ENCODE results near the gene GPX4. TPM values are rescaled to one million over a fixed set of nuclear protein-coding genes. Genes with fewer than 3 reads are reported as not detected.

Gene GPX4
- total RNA-seq, 1 donor from 2014 or later: 354 TPM

DNA sequence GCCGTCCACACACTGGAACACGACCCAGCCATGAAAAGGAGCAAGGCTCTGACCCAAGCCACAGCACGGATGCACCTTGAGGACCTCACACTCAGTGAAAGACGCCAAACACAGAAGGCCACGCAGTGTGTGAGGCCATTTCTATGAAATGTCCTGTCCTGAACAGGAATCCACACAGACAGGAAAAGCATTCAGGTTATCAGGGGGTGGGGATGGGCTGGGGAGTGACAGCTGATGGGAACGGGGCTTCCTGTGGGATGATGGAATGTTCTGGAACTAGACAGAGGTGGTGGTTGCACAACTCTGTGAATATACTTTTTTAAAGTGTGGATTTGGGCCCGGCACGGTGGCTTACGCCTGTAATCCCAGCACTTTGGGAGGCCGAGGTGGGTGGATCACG is 30.6 kb downstream of the GPX4 start:
- TF ChIP-seq, protein P1, sequence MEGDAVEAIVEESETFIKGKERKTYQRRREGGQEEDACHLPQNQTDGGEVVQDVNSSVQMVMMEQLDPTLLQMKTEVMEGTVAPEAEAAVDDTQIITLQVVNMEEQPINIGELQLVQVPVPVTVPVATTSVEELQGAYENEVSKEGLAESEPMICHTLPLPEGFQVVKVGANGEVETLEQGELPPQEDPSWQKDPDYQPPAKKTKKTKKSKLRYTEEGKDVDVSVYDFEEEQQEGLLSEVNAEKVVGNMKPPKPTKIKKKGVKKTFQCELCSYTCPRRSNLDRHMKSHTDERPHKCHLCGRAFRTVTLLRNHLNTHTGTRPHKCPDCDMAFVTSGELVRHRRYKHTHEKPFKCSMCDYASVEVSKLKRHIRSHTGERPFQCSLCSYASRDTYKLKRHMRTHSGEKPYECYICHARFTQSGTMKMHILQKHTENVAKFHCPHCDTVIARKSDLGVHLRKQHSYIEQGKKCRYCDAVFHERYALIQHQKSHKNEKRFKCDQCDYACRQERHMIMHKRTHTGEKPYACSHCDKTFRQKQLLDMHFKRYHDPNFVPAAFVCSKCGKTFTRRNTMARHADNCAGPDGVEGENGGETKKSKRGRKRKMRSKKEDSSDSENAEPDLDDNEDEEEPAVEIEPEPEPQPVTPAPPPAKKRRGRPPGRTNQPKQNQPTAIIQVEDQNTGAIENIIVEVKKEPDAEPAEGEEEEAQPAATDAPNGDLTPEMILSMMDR (IDR thresholded peaks at IDR 0.05): no peak
- no peaks in the 10 kb centered on the region for H3K9me3 Mint-ChIP-seq (ENCODE audit: unreplicated experiment)
- H3K27me3 Mint-ChIP-seq (ENCODE audit: unreplicated experiment): no peaks in the 10 kb centered on the region
- H3K4me3 Mint-ChIP-seq (ENCODE audit: unreplicated experiment): no peak overlapping the region
- no peak for DNase-seq (ENCODE audit: extremely low spot score, unreplicated experiment)
- H3K27ac Mint-ChIP-seq (ENCODE audit: unreplicated experiment): no peak overlapping the region
- H3K4me1 Mint-ChIP-seq (ENCODE audit: unreplicated experiment): peaks cover 20% of the 10 kb centered on the region
- H3K36me3 Mint-ChIP-seq (ENCODE audit: unreplicated experiment): no peaks in the 10 kb centered on the region

DNA sequence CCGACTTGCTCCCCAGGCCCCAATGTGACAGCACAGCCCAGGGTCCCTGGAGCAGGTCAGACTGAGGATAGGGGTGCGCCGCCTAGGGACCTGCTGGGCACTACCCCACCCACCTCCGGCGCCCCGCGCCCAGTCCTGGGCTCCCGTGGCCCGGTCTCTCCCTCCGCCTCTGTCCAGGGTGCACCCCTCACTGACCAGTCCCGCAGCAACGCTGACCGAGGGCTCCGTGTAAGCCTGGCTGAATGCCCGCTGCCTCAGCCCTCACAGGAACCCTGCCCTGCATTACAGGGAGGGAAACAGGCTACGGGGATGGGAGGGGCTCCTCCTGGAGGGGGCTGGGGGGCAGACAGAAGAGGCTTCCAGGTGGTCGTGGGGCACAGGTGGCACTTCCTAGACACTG is 31.7 kb downstream of the GPX4 start:
- Mint-ChIP-seq H3K36me3 (ENCODE audit: unreplicated experiment) (peaks cover 4% of the 10 kb centered on the region), H3K27ac (ENCODE audit: unreplicated experiment) (no peak overlapping the region), H3K4me1 (ENCODE audit: unreplicated experiment) (peaks cover 14% of the 10 kb centered on the region), H3K4me3 (ENCODE audit: unreplicated experiment) (no peak overlapping the region), H3K27me3 (ENCODE audit: unreplicated experiment) (no peaks in the 10 kb centered on the region), H3K9me3 (ENCODE audit: unreplicated experiment) (no peaks in the 10 kb centered on the region)
- no peak for DNase-seq (ENCODE audit: extremely low spot score, unreplicated experiment)
- TF ChIP-seq, protein P1 (IDR thresholded peaks at IDR 0.05): no peak

DNA sequence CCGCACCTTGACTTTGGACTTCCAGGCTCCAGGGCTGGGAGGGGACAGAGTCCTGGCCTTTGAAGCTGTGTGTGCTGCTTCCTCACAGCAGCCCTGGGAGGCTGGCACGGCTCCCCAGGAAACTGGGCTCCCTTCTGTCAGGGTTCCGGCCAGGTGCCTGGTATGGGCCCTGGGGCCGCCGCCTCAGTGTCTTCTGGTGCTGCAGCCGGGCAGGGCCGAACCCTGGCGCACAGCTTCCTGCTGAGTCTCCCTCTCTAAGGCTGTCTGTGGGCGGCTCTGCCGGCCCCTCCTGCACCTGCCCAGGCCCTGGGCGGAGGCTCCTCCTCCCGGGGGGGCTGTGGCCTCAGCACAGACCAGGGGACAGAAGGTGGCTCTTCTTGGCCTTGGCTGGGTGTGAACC is 32.4 kb downstream of the GPX4 start:
- H3K27ac Mint-ChIP-seq (ENCODE audit: unreplicated experiment): no peak overlapping the region
- no peak for DNase-seq (ENCODE audit: extremely low spot score, unreplicated experiment)
- H3K36me3 Mint-ChIP-seq (ENCODE audit: unreplicated experiment): peaks cover 4% of the 10 kb centered on the region
- TF ChIP-seq, protein P1 (IDR thresholded peaks at IDR 0.05): no peak
- H3K27me3 Mint-ChIP-seq (ENCODE audit: unreplicated experiment): no peaks in the 10 kb centered on the region
- H3K4me3 Mint-ChIP-seq (ENCODE audit: unreplicated experiment): no peak overlapping the region
- H3K4me1 Mint-ChIP-seq (ENCODE audit: unreplicated experiment): peaks cover 8% of the 10 kb centered on the region
- H3K9me3 Mint-ChIP-seq (ENCODE audit: unreplicated experiment): no peaks in the 10 kb centered on the region

DNA sequence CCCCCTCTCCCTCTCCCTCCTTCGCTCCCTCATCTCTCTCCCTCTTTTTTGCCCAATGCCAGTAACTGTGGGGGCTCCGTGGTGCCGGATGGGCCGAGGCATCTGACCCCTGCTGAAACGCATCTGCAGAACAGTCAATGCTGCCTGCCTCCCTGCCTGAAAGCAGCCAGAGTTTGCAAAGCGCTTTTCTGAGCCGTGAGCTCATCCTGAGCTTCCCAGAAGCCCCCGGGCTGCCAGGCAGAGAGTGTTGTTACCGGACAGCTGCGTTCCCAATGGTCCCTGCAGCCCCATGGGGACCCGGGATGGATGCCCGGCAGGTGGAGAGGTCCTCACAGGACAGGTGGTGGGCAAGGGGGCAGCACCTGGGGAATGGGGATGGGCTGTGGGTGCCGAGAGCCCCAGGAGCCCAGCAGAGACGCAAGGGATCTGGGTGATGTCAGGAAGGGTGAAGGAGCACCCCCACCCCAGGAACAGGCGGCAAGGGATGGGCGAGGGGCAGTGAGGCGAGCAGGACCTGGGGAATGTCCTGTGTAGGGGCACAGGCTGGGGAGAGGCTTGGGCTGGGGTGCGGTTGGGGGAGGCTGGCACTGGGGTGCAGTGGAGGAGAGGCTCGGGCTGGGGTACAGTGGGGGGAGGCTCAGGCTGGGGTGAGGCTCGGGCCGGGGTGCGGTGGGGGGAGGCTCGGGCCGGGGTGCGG is 33.0 kb downstream of the GPX4 start:
- no peaks in the 10 kb centered on the region for H3K27me3 Mint-ChIP-seq (ENCODE audit: unreplicated experiment)
- TF ChIP-seq, protein P1 (IDR thresholded peaks at IDR 0.05): no peak
- no peaks in the 10 kb centered on the region for H3K9me3 Mint-ChIP-seq (ENCODE audit: unreplicated experiment)
- H3K4me1 Mint-ChIP-seq (ENCODE audit: unreplicated experiment): peaks cover 4% of the 10 kb centered on the region
- DNase-seq (ENCODE audit: extremely low spot score, unreplicated experiment): no peak
- peaks cover 4% of the 10 kb centered on the region for H3K36me3 Mint-ChIP-seq (ENCODE audit: unreplicated experiment)
- no peak overlapping the region for H3K27ac Mint-ChIP-seq (ENCODE audit: unreplicated experiment)
- no peak overlapping the region for H3K4me3 Mint-ChIP-seq (ENCODE audit: unreplicated experiment)

DNA sequence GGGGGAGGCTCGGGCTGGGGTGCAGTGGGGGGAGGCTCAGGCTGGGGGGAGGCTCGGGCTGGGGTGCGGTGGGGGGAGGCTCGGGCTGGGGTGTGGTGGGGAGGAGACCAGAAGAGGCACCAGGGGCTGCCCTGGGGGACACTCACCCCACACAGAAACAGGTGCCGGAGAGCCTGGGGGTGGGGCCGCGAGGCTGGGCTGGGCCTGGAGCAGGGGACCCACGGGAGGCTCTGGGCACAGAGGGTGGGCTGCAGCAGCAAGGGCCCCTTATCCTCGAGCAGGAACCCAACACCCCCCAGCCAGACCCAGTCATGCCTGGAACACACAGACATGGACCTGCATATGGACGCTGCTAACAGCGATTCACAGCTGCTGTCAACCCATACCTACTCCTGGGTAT is 34.3 kb downstream of the GPX4 start:
- H3K4me3 Mint-ChIP-seq (ENCODE audit: unreplicated experiment): no peak overlapping the region
- no peaks in the 10 kb centered on the region for H3K4me1 Mint-ChIP-seq (ENCODE audit: unreplicated experiment)

More for the DNA sequence above, 34.3 kb downstream of the GPX4 start:
- no peaks in the 10 kb centered on the region for H3K27me3 Mint-ChIP-seq (ENCODE audit: unreplicated experiment)
- H3K36me3 Mint-ChIP-seq (ENCODE audit: unreplicated experiment): peaks cover 10% of the 10 kb centered on the region
- no peak for DNase-seq (ENCODE audit: extremely low spot score, unreplicated experiment)
- H3K27ac Mint-ChIP-seq (ENCODE audit: unreplicated experiment): no peak overlapping the region
- TF ChIP-seq, protein P1 (IDR thresholded peaks at IDR 0.05): no peak
- no peaks in the 10 kb centered on the region for H3K9me3 Mint-ChIP-seq (ENCODE audit: unreplicated experiment)

Data from osteocyte (in vitro differentiated cells).